ENCODE measurements around the gene AP3S2. TPM values are rescaled to one million over a fixed set of nuclear protein-coding genes. Genes with fewer than 3 reads are reported as not detected.

Gene AP3S2
- total and polyA plus RNA-seq, 2 of the 13 experiments (the other 11 are each of a cell fraction or from before 2014, with no cell fraction given), result 17.6 to 44.4 TPM

- TF ChIP-seq ZHX1 (CRISPR knock-in tag; IDR thresholded peaks at IDR 0.05; ENCODE audit: low read depth), result 0 out of 2 replicates have a peak, but pooled peaks have one; percentile 13
- TF ChIP-seq TEAD3 (CRISPR knock-in tag; optimal IDR thresholded peaks at IDR 0.05; ENCODE audit: borderline replicate concordance), result peak; percentile 27
- TF ChIP-seq DRAP1 (CRISPR knock-in tag; IDR thresholded peaks at IDR 0.05), result no peak
- TF ChIP-seq RFX1 (IDR thresholded peaks at IDR 0.05), result no peak
- no peak for TF ChIP-seq ZNF605 (CRISPR knock-in tag; IDR thresholded peaks at IDR 0.05)
- peak; percentile 80; the same call in 1 of the 2 replicates for TF ChIP-seq ZBTB38 (CRISPR knock-in tag; IDR thresholded peaks at IDR 0.05)
- TF ChIP-seq XBP1 (CRISPR knock-in tag; IDR thresholded peaks at IDR 0.05), result no peak
- TF ChIP-seq KAT8 (CRISPR knock-in tag; IDR thresholded peaks at IDR 0.05), result no peak
- no peak for TF ChIP-seq SP140L (CRISPR knock-in tag; IDR thresholded peaks at IDR 0.05; ENCODE audit: borderline replicate concordance)
- TF ChIP-seq GRHL1 (CRISPR knock-in tag; conservative IDR thresholded peaks at IDR 0.05), result no peak
- no peak for TF ChIP-seq NCOR1 (IDR thresholded peaks at IDR 0.05; ENCODE audit: borderline replicate concordance, low read length)
- no peak for TF ChIP-seq ATF7 (IDR thresholded peaks at IDR 0.05)
- TF ChIP-seq ATF7 (CRISPR knock-in tag; IDR thresholded peaks at IDR 0.05), result no peak
- no peak for TF ChIP-seq NFATC3 (CRISPR knock-in tag; IDR thresholded peaks at IDR 0.05)
- no peak for TF ChIP-seq FOXC1 (CRISPR knock-in tag; IDR thresholded peaks at IDR 0.05; ENCODE audit: borderline replicate concordance)
- no peak for TF ChIP-seq ZNF280D (CRISPR knock-in tag; IDR thresholded peaks at IDR 0.05)
- TF ChIP-seq ISL2 (CRISPR knock-in tag; IDR thresholded peaks at IDR 0.05), result no peak
- TF ChIP-seq ZNF263 (CRISPR knock-in tag; IDR thresholded peaks at IDR 0.05), result no peak
- TF ChIP-seq ZNF772 (CRISPR knock-in tag; IDR thresholded peaks at IDR 0.05), result peak; percentile 39; the same call in 1 of the 2 replicates
- TF ChIP-seq ZBTB21 (CRISPR knock-in tag; IDR thresholded peaks at IDR 0.05), result no peak
- no peak for TF ChIP-seq CHD4 (IDR thresholded peaks at IDR 0.05; ENCODE audit: borderline replicate concordance, low read length)
These were observed 80.2 kb downstream of the AP3S2 start (continued) for GRCh38 chr15:89813381-89814111.

Data from HepG2 (cell line).